SU-DHL-6 (cell line): ENCODE measurements around the gene SMIM38.

Experiments
- H2AFZ ChIP-seq: fragments of 200-600 bp; sonication (generic); 2 replicates; pipeline ENCODE4 v1.6.1; 2014; ENCODE audit warnings: low read depth, mild to moderate bottlenecking, moderate library complexity, mixed read lengths, antibody characterized with exemption, low read length; ENCODE audit not compliant: severe bottlenecking
- H3F3A ChIP-seq: fragments of 200-600 bp; shearing (Covaris generic); 2 replicates; pipeline ENCODE4 v1.6.0; 2016; ENCODE audit warnings: antibody characterized with exemption, mild to moderate bottlenecking; ENCODE audit not compliant: insufficient read depth
- H3K27ac ChIP-seq: fragments of 200-600 bp; sonication (generic); 2 replicates; pipeline ENCODE4 v1.5.1; 2016; ENCODE audit warnings: low read depth, mild to moderate bottlenecking, low read length, moderate library complexity, mixed read lengths
- H3K27me3 ChIP-seq: fragments of 200-600 bp; sonication (generic), shearing (Covaris generic); 2 replicates; pipeline ENCODE4 v1.6.0; 2014; ENCODE audit warnings: mild to moderate bottlenecking, low read length
- H3K36me3 ChIP-seq: fragments of 200-600 bp; sonication (generic); 2 replicates; pipeline ENCODE4 v1.6.1; 2014; ENCODE audit warnings: mild to moderate bottlenecking, low read length, mixed read lengths
- H3K4me2 ChIP-seq: fragments of 300-600, 200-600 bp; shearing (Covaris generic), sonication (generic); 2 replicates; pipeline ENCODE4 v1.6.0; 2014; ENCODE audit warnings: low read length, low read depth, mild to moderate bottlenecking; ENCODE audit not compliant: poor library complexity, severe bottlenecking
- H3K4me3 ChIP-seq: fragments of 200-600 bp; sonication (generic); 2 replicates; pipeline ENCODE4 v1.5.1; 2014; ENCODE audit warnings: antibody characterized with exemption, low read length, mild to moderate bottlenecking, mixed read lengths; ENCODE audit not compliant: insufficient read depth, poor library complexity, severe bottlenecking
- H3K79me2 ChIP-seq: fragments of 200-600 bp; sonication (generic); 2 replicates; pipeline ENCODE4 v1.6.1; 2014; ENCODE audit warnings: mild to moderate bottlenecking, low read length, moderate library complexity; ENCODE audit not compliant: insufficient read depth
- H3K9ac ChIP-seq: fragments of 200-600 bp; sonication (generic); 2 replicates; pipeline ENCODE4 v1.7.0; 2014; ENCODE audit warnings: mild to moderate bottlenecking, low read length
- H3K9me2 ChIP-seq: fragments of 200-600 bp; sonication (generic); replicated peaks from 2 replicates; pipeline ENCODE4 v1.6.1; 2014; ENCODE audit warnings: low read length; ENCODE audit not compliant: insufficient read depth
- H3K9me3 ChIP-seq: fragments of 200-600 bp; sonication (generic); 2 replicates; pipeline ENCODE4 v1.6.1; 2014; ENCODE audit warnings: low read length, mixed read lengths; ENCODE audit not compliant: insufficient read depth
- H4K20me1 ChIP-seq: fragments of 200-600 bp; sonication (generic); 2 replicates; pipeline ENCODE4 v1.6.1; 2014; ENCODE audit warnings: low read depth, mild to moderate bottlenecking, antibody characterized with exemption, low read length, moderate library complexity, mixed read lengths
- EZH2phosphoT487 ChIP-seq: fragments of 200-600 bp; sonication (generic), shearing (Covaris generic); conservative IDR thresholded peaks from 2 replicates; pipeline ENCODE4 v1.6.1; 2018; ENCODE audit warnings: mild to moderate bottlenecking, antibody characterized with exemption, low read length, moderate library complexity, mixed read lengths
- TF ChIP-seq, protein P1 (sequence below): fragments of 200-600 bp; sonication (generic); IDR thresholded peaks from one replicate; pipeline ENCODE4 v1.5.1; 2017; ENCODE audit warnings: antibody characterized with exemption, mild to moderate bottlenecking, low read length, moderate library complexity; ENCODE audit not compliant: insufficient read depth, poor library complexity, severe bottlenecking

The SMIM38 gene

DNA sequence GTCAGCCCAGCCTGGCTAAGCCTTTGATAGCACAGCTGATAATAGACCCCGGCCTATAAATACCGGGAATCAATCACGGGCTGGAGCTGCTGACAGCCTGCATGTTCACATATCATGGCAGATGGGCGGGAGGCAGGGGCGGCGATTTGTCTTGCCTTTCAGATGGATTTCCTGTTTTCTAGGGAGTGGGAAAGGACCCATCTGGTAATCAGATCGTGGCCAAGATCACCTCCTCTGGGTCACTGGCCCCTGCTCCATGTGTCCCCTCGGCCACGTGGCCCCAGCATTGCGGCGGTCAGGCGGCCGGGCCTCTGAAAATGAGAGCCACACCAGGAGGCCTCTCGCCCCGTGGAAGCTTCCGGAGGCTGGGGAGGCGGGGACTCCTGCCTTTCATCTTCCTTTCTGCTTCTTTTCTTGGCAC lies 36.6 kb downstream of the SMIM38 start:
- no peaks in the 10 kb centered on the region for H3K79me2 ChIP-seq
- no peak overlapping the region for H3K27ac ChIP-seq
- no peak overlapping the region for H3K4me3 ChIP-seq
- H3K4me2 ChIP-seq, result no peak overlapping the region
- no peaks in the 10 kb centered on the region for H3F3A ChIP-seq
- no peak overlapping the region for H2AFZ ChIP-seq
- H3K9me3 ChIP-seq, result no peaks in the 10 kb centered on the region
- H3K27me3 ChIP-seq, result no peaks in the 10 kb centered on the region
- no peaks in the 10 kb centered on the region for H3K9me2 ChIP-seq
- no peak overlapping the region for H3K9ac ChIP-seq
- TF ChIP-seq, protein P1, sequence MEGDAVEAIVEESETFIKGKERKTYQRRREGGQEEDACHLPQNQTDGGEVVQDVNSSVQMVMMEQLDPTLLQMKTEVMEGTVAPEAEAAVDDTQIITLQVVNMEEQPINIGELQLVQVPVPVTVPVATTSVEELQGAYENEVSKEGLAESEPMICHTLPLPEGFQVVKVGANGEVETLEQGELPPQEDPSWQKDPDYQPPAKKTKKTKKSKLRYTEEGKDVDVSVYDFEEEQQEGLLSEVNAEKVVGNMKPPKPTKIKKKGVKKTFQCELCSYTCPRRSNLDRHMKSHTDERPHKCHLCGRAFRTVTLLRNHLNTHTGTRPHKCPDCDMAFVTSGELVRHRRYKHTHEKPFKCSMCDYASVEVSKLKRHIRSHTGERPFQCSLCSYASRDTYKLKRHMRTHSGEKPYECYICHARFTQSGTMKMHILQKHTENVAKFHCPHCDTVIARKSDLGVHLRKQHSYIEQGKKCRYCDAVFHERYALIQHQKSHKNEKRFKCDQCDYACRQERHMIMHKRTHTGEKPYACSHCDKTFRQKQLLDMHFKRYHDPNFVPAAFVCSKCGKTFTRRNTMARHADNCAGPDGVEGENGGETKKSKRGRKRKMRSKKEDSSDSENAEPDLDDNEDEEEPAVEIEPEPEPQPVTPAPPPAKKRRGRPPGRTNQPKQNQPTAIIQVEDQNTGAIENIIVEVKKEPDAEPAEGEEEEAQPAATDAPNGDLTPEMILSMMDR, result no peak
- no peak for TF ChIP-seq EZH2phosphoT487
- no peaks in the 10 kb centered on the region for H4K20me1 ChIP-seq
- no peaks in the 10 kb centered on the region for H3K36me3 ChIP-seq

DNA sequence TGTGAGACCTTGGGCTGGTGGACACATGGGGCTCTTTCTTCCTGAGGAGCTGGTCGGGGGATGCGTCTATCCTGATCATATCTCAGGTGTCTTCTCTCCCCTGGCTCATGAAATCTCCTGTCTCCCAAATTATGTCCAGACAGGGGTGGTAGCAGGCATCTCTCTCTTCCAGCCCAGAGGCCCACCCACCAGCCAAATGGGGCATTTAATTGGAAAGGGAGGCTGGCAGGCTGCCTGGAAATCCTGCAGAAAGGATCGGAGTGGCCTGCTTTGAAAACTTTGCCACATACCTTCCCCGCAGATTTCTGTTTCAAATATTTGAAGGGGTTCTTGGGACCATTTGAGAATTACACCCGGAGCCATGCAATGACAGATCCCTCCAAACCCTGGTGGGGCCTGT lies 37.4 kb downstream of the SMIM38 start:
- H4K20me1 ChIP-seq, result no peaks in the 10 kb centered on the region
- H3K9me2 ChIP-seq, result no peaks in the 10 kb centered on the region
- H3K9ac ChIP-seq, result no peak overlapping the region
- H3K79me2 ChIP-seq, result no peaks in the 10 kb centered on the region
- TF ChIP-seq, protein P1, result no peak
- TF ChIP-seq EZH2phosphoT487, result no peak
- no peak overlapping the region for H2AFZ ChIP-seq
- H3F3A ChIP-seq, result no peaks in the 10 kb centered on the region
- no peaks in the 10 kb centered on the region for H3K9me3 ChIP-seq
- H3K4me2 ChIP-seq, result no peak overlapping the region
- no peaks in the 10 kb centered on the region for H3K27me3 ChIP-seq
- no peak overlapping the region for H3K27ac ChIP-seq
- no peaks in the 10 kb centered on the region for H3K36me3 ChIP-seq
- H3K4me3 ChIP-seq, result no peak overlapping the region

- Histone ChIP-seq H3K27ac (no peak overlapping the region), H4K20me1 (no peaks in the 10 kb centered on the region), H2AFZ (no peak overlapping the region), H3F3A (no peaks in the 10 kb centered on the region), H3K27me3 (no peaks in the 10 kb centered on the region), H3K4me2 (no peak overlapping the region), H3K4me3 (no peak overlapping the region), H3K36me3 (no peaks in the 10 kb centered on the region), H3K9me3 (no peaks in the 10 kb centered on the region), H3K79me2 (no peaks in the 10 kb centered on the region), H3K9me2 (no peaks in the 10 kb centered on the region), H3K9ac (no peak overlapping the region)
- TF ChIP-seq EZH2phosphoT487, result no peak
- TF ChIP-seq, protein P1, result no peak
Measured at GRCh38 chr11:69193629-69194028, 37.9 kb downstream of the SMIM38 start.

DNA sequence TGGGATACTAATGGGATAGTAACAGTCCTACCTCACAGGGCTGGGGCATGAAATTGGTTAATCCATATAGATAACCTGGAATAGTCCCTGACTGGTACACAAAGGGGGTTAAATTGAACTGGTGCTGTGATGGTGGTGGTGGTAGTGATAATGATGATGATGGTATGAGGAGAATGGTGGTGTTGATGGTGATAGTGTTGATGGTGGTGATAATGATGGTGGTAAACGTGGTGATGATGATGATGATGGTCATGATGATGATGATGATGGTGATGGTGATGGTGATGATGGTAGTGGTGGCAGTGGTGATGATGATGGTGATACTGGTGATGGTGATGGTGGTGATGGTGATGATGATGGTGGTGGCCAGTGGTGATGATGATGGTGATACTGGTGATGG lies 38.7 kb downstream of the SMIM38 start:
- Histone ChIP-seq H2AFZ (no peak overlapping the region), H3K79me2 (no peaks in the 10 kb centered on the region), H3K36me3 (no peaks in the 10 kb centered on the region), H3F3A (no peaks in the 10 kb centered on the region), H3K9me3 (no peaks in the 10 kb centered on the region), H3K27ac (no peak overlapping the region), H3K9ac (no peak overlapping the region), H3K9me2 (no peaks in the 10 kb centered on the region), H4K20me1 (no peaks in the 10 kb centered on the region), H3K4me3 (no peak overlapping the region), H3K27me3 (no peaks in the 10 kb centered on the region), H3K4me2 (no peak overlapping the region)
- TF ChIP-seq, protein P1, result no peak
- TF ChIP-seq EZH2phosphoT487, result no peak
